ENCODE results near the gene DNAI1.

GRCh38 chr9:34555936-34556525, 97.4 kb downstream of the DNAI1 start:
- TF ChIP-seq CTCF (IDR thresholded peaks at IDR 0.05), result no peak
- TF ChIP-seq POLR2A (IDR thresholded peaks at IDR 0.05), result no peak
